NB4 (cell line): Measurements from ENCODE around the gene CDCP2.

ENCODE experiments used
- CTCF ChIP-seq: IDR thresholded peaks from one replicate; pipeline ENCODE4 v1.5.1; 2012; ENCODE audit warnings: low read depth, low read length
- POLR2A ChIP-seq: IDR thresholded peaks from 2 replicates; pipeline ENCODE4 v1.6.1; 2011; ENCODE audit warnings: mild to moderate bottlenecking; ENCODE audit not compliant: insufficient read length; ENCODE audit errors: extremely low read depth

DNA sequence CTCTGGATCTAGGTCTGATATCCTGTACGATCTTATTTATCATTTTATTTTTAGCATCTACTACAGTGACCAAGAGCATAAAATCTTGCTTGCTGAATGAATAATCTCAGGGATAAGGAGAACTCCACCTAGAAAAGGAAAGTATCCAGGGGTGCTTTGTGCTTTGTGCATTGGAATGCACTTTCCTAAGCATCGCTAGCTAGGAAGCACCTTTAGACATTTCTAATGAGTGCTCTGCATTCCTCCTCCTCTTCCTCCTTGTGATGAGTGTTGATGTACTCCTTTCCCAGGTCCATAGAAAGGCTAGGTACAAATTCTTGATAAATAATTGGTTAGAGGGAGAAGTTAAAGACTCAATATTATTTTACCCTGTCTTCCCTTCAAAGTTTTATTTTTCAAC, 68.0 kb downstream of the CDCP2 start:
- no peak for TF ChIP-seq CTCF
- no peak for TF ChIP-seq POLR2A
